SK-N-MC (cell line): ENCODE results near the gene DAAM2.

ENCODE experiments used
- EZH2 ChIP-seq: fragments of 200-600 bp; sonication (generic); IDR thresholded peaks from one replicate; pipeline ENCODE4 v1.6.1; 2017; ENCODE audit warnings: antibody characterized with exemption
- FOXP2 ChIP-seq: optimal IDR thresholded peaks from 2 replicates; pipeline ENCODE3; 2011; ENCODE audit warnings: mild to moderate bottlenecking, moderate library complexity; ENCODE audit not compliant: insufficient read depth; ENCODE audit errors: extremely low read length, control extremely low read depth
- POLR2AphosphoS5 ChIP-seq: IDR thresholded peaks from 2 replicates; pipeline ENCODE4 v1.6.1; 2012; ENCODE audit warnings: mild to moderate bottlenecking, low read depth, low read length, borderline replicate concordance

DNA sequence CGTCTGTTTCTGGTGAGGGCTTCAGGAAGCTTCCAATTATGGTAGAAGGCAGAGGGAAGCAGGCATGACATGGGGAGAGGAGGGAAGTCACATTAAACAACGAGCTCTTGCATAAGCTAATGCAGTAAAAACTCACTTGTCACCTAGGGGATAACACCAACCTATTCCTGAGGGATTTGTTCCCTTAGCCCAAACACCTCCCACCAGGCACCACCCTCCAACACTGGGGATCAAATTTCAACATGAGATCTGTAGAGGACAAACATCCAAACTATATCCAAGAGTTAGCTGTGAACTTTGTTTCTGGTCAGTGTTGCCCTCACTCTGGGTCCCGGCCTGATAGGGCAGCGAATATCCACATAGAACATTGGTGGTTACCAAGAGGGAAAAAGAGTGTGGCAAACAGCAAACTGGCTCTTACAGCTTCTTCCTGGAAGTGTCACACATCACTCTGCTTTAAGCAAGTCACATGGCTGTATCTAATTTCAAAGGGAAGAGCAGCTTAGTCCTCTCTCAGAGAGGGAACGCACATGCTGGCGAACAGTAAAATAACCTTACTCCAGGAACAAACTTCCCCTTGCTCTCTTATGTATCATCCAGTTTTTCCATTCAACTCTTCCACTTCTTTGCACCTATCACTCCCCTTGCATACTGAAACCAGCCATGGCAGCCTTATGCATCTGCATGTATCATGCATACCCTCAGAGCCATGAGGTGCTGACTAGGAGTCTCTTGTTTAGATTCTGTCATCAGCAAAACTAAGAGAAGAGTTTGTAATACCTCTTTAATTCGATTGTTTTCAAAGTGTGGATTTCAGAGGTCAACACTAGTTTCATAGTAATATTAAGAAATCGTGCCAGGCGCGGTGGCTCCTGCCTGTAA lies 146.8 kb downstream of the DAAM2 start:
- TF ChIP-seq POLR2AphosphoS5 (no peak), EZH2 (no peak), FOXP2 (no peak)
